ENCODE measurements around the gene SDF2L1. TPM values are rescaled to one million over a fixed set of nuclear protein-coding genes. Genes with fewer than 3 reads are reported as not detected.
"Not testable (repeated sequence)": the region's sequence is repeated elsewhere in the genome, so short reads cannot be mapped to it uniquely, and the experiment has no call there.

The SDF2L1 gene
- total RNA-seq (2022) (87.0 and 88.2 TPM in 2 replicates), Bru-seq, nascent RNA (percentile 66 among the genes with signal in this experiment), BruChase-seq, experiment 1, labeled RNA remaining after a 6-hour chase (percentile 87 among the genes with signal in this experiment), BruChase-seq, experiment 2, labeled RNA remaining after a 2-hour chase (percentile 82 among the genes with signal in this experiment)
- long read RNA-seq, transcript SDF2L1-201 (3 exons, 865 nt): major isoform, 187 of 203 reads
- long read RNA-seq, partial matches to known transcripts: 13 of 203 reads
- long read RNA-seq, other reads (novel, unspliced or antisense): 1 of 203 reads

- Mint-ChIP-seq H3K4me1 (ENCODE audit: low read depth, unreplicated experiment) (peaks cover 34% of the 10 kb centered on the region), H3K36me3 (ENCODE audit: insufficient read depth, unreplicated experiment) (peaks cover 64% of the 10 kb centered on the region), H3K9me3 (ENCODE audit: low read depth, unreplicated experiment) (no peaks in the 10 kb centered on the region), H3K27me3 (ENCODE audit: unreplicated experiment) (no peaks in the 10 kb centered on the region), H3K27ac (ENCODE audit: unreplicated experiment) (peak within 1 kb of the TSS; percentile 98), H3K4me3 (ENCODE audit: low read depth, unreplicated experiment) (peak within 1 kb of the TSS; percentile 94)
- BruUV-seq (replicated peaks): no TSS peak
- CTCF ChIA-PET: interaction anchor here (0.6 to 3.0 kb wide), 8 partner anchors 10 to 756 kb away, joined by 3 to 42 read pairs (median 4); partner anchors contain the start of gene YDJC
- intact Hi-C loops (cut with micrococcal nuclease; ENCODE audit: unreplicated experiment): no loop called here
- DNase-seq: peak; percentile 99
- no peak for TF ChIP-seq CTCF (IDR thresholded peaks at IDR 0.05; ENCODE audit: unreplicated experiment)
Observed at GRCh38 chr22:21641789-21642583, at the start of gene SDF2L1. Gene SDF2L1, plus strand, starts transcription at chr22:21642302. Its CDS starts 35 bp downstream, at chr22:21642337.

GRCh38 chr22:21592422-21592821 lies 49.7 kb upstream of the SDF2L1 start:
- peaks cover 41% of the 10 kb centered on the region for H3K4me1 Mint-ChIP-seq (ENCODE audit: low read depth, unreplicated experiment)

GRCh38 chr22:21593406-21594232 lies 48.5 kb upstream of the SDF2L1 start:
- DNase-seq: peak; percentile 15
- Mint-ChIP-seq H3K27me3 (ENCODE audit: unreplicated experiment) (no peaks in the 10 kb centered on the region), H3K36me3 (ENCODE audit: insufficient read depth, unreplicated experiment) (peaks cover 54% of the 10 kb centered on the region), H3K4me3 (ENCODE audit: low read depth, unreplicated experiment) (no peak overlapping the region), H3K27ac (ENCODE audit: unreplicated experiment) (peak overlapping the region; percentile 5), H3K9me3 (ENCODE audit: low read depth, unreplicated experiment) (no peaks in the 10 kb centered on the region), H3K4me1 (ENCODE audit: low read depth, unreplicated experiment) (peaks cover 41% of the 10 kb centered on the region)
- intact Hi-C loops (cut with micrococcal nuclease; ENCODE audit: unreplicated experiment): no loop called here
- BruUV-seq (replicated peaks): no TSS peak
- CTCF ChIA-PET: interaction anchor here (0.7 to 1.4 kb wide), 3 partner anchors 14 to 53 kb away, joined by 3 read pairs; no protein-coding TSS in a partner anchor
- TF ChIP-seq CTCF (IDR thresholded peaks at IDR 0.05; ENCODE audit: unreplicated experiment): peak; percentile 71

More at GRCh38 chr22:21592422-21592821, 49.7 kb upstream of the SDF2L1 start:
- DNase-seq: no peak
- Mint-ChIP-seq H3K36me3 (ENCODE audit: insufficient read depth, unreplicated experiment) (peaks cover 60% of the 10 kb centered on the region), H3K4me3 (ENCODE audit: low read depth, unreplicated experiment) (no peak overlapping the region), H3K9me3 (ENCODE audit: low read depth, unreplicated experiment) (no peaks in the 10 kb centered on the region), H3K27ac (ENCODE audit: unreplicated experiment) (no peak overlapping the region), H3K27me3 (ENCODE audit: unreplicated experiment) (no peaks in the 10 kb centered on the region)
- CTCF ChIA-PET: interaction anchor here (1.4 kb wide), 1 partner anchor 13 kb away, joined by 3 read pairs; no protein-coding TSS in a partner anchor
- intact Hi-C loops (cut with micrococcal nuclease; ENCODE audit: unreplicated experiment): no loop called here
- BruUV-seq (replicated peaks): no TSS peak
- no peak for TF ChIP-seq CTCF (IDR thresholded peaks at IDR 0.05; ENCODE audit: unreplicated experiment)

GRCh38 chr22:21594865-21595452 lies 47.1 kb upstream of the SDF2L1 start:
- CTCF ChIA-PET: no interaction called here
- Mint-ChIP-seq H3K27me3 (ENCODE audit: unreplicated experiment) (no peaks in the 10 kb centered on the region), H3K36me3 (ENCODE audit: insufficient read depth, unreplicated experiment) (peaks cover 62% of the 10 kb centered on the region), H3K4me1 (ENCODE audit: low read depth, unreplicated experiment) (peaks cover 44% of the 10 kb centered on the region), H3K27ac (ENCODE audit: unreplicated experiment) (no peak overlapping the region), H3K4me3 (ENCODE audit: low read depth, unreplicated experiment) (no peak overlapping the region), H3K9me3 (ENCODE audit: low read depth, unreplicated experiment) (no peaks in the 10 kb centered on the region)
- no peak for TF ChIP-seq CTCF (IDR thresholded peaks at IDR 0.05; ENCODE audit: unreplicated experiment)
- no peak for DNase-seq
- intact Hi-C loops (cut with micrococcal nuclease; ENCODE audit: unreplicated experiment): no loop called here
- BruUV-seq (replicated peaks): no TSS peak

- BruUV-seq (replicated peaks); H3K9me3 Mint-ChIP-seq (ENCODE audit: low read depth, unreplicated experiment); CTCF ChIA-PET; DNase-seq; intact Hi-C loops (cut with micrococcal nuclease; ENCODE audit: unreplicated experiment); H3K27ac Mint-ChIP-seq (ENCODE audit: unreplicated experiment); H3K27me3 Mint-ChIP-seq (ENCODE audit: unreplicated experiment); H3K4me3 Mint-ChIP-seq (ENCODE audit: low read depth, unreplicated experiment): not testable (repeated sequence)
- Mint-ChIP-seq H3K36me3 (ENCODE audit: insufficient read depth, unreplicated experiment) (peaks cover 52% of the 10 kb centered on the region), H3K4me1 (ENCODE audit: low read depth, unreplicated experiment) (peaks cover 28% of the 10 kb centered on the region)
Observed at GRCh38 chr22:21596356-21597135, 45.6 kb upstream of the SDF2L1 start.

Data from Calu3 (cell line).